ENCODE results near the gene KIF6.
"Not testable (repeated sequence)": the region's sequence is repeated elsewhere in the genome, so short reads cannot be mapped to it uniquely, and the experiment has no call there.

The KIF6 gene

GRCh38 chr6:39724787-39725631 lies at the start of gene KIF6:
KIF6 (minus strand) TSS chr6:39725408; CDS start chr6:39725310, 98 bp downstream.
- DNase-seq = peak; percentile 82

- no peak for DNase-seq
Observed at GRCh38 chr6:39773782-39774181, 48.6 kb upstream of the KIF6 start.

DNA sequence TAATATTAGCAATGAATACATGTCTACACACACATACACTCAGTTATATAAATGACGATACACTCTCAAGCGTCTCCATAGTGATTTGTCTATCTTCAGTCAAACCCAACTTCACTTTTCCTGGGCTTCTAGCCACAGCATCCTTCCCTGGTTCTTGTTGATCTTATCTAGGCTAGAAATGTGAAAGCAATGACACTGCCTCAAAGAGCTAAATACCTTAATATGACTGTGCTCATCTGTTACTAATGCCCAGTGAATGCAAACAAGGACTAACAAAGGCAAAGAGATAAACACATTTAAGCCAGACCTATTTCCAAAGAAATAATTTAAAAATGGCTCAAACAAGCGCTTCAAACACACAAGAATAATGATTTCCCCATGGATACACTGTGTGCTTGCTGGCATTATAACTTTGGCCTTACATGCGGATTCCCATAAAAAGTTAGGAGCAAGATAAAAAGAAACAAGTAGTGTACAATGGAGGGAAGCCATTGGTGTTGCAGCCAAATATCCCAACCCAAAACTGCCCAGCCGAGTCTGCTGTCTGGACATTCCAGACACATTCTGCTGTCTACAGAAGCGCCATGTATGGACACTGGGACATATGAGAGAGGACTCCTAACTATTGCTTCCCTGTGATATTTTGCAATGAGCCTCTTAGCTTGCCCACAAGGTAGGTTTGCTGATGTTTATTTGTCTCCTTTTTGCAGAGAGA lies 47.5 kb upstream of the KIF6 start:
- DNase-seq = no peak

GRCh38 chr6:39770446-39770845 lies 45.2 kb upstream of the KIF6 start:
- DNase-seq = no peak

- no peak for DNase-seq
Observed at GRCh38 chr6:39769012-39769411, 43.8 kb upstream of the KIF6 start.

- no peak for DNase-seq
Observed at GRCh38 chr6:39765508-39766065, 40.4 kb upstream of the KIF6 start.

DNA sequence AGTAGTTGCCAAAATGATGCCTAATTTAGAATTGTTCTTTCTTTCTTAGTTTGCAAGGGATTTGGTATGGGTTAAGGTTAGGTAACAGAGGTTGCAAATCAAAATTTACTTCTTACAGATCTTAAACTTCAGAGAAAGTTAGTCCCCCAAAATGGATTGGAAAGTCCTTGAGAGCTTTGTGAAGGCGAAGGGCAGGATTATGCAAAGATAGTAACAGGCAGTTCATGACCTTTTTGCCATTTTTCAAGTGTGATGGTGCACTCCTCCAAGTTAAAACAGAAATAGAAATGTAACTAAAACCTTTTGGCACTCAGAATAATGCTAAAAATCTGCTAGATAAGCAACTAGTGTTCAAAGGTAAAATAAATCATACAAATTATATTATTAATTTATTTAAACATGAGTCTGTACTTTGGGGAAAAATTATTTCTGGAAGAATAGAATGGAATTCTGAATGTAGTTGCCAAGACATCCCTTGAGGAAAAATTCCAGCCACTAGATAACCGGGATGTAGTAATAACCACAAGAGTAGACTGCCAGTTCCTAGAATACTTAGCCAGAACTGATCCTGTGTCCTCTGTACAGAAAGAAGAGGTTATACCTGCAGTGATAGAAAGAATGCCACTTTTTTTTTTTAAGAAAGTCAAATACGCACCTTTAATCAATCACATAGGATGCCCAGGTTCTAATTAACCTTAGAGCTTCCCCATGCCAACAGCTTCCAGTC lies 35.2 kb upstream of the KIF6 start:
- DNase-seq = no peak

- no peak for DNase-seq
Observed at GRCh38 chr6:39758905-39759605, 33.8 kb upstream of the KIF6 start.

- no peak for DNase-seq
Observed at GRCh38 chr6:39756582-39756981, 31.4 kb upstream of the KIF6 start.

DNA sequence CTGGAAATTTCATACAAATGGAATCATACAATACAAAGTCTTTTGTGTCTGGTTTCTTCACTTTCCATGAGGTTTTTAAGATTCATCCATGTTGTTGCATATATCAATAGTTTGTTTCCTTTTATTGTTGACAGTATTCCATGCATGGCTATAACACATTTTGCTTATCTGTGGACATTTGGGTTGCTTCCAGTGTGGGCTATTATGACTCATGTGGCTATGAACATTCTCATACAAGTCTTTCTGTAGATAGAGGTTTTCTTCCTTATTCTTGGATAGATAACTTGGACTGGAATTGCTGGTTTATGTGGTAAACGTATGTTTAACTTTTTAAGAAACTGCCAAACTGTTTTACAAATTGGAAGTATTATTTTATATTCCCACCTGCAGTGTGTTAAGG lies 30.0 kb upstream of the KIF6 start:
- DNase-seq = no peak

GRCh38 chr6:39754514-39755115 lies 29.4 kb upstream of the KIF6 start:
- no peak for DNase-seq

DNA sequence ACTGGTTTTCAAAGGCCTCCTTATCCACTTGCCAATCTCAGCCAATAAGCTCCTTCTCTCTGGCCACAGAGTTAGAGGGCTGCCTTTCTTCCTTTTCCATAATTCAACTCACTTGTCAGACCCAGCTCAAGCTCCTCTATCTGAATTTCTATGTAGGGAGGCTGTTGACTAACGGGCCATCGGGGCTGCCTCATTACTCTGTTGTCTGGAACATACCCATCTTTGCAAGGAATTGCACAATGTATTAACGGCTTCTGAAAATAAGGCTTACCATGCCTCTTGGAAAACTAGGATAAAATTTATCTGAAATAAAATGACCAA lies 28.5 kb upstream of the KIF6 start:
- no peak for DNase-seq

GRCh38 chr6:39752835-39753724 lies 27.9 kb upstream of the KIF6 start:
- no peak for DNase-seq

DNA sequence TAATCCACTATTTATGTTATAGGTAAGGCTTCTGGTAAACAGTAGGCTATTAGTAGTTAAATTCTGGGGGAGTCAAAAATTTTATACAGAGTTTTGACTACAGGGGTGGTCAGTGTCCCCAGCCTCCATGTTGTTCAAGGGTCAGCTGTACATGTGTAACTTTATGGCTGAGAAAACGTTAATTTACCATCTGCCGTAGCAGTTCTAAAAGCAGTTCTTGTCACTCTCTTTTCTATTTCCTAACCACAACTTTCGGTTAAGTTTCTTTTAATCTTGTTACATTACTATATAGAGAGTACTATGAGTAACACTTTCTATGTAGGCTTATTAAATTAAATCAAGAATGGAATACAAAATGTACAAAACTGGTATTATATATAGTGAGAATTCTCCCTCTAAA lies 21.6 kb upstream of the KIF6 start:
- no peak for DNase-seq

DNA sequence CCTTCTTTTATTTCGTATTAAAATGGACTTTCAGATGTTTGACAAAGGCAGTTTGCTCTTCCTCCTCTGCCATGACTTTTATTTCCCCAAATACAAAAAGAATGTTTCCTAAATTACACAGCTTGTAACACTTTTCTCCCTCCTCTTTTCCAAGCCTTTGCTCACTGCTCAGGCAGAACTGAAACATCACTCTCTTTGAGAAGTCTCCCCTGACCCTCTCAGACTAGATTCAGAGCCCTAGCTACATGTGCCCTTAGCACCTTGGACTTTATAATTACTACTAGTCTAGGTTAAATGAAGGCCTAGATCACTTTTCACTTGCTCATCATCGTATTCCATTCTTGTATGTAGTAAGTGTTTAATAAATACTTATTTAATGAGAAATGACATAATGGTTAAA lies 8.5 kb upstream of the KIF6 start:
- DNase-seq = no peak

GRCh38 chr6:39731565-39731964 lies 6.4 kb upstream of the KIF6 start:
- DNase-seq = no peak

GRCh38 chr6:39729945-39730344 lies 4.7 kb upstream of the KIF6 start:
- DNase-seq = no peak

DNA sequence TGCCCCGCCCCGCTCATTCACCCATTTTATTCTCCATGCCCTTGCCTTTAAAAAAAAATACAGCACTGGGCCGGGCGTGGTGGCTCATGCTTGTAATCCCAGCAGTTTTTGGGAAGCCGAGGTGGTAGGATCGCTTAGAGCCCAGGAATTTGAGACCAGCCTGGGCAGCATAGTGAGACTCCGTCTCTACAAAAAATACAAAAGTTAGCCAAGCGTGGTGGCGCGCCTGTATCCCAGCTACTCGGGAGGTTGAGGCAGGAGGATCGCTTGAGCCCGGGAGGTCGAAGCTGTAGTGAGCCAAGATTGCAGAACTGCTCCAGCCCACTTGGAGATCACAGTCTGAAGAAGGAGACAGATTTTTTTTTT lies 407 bp upstream of the KIF6 start:
- DNase-seq = no peak

DNA sequence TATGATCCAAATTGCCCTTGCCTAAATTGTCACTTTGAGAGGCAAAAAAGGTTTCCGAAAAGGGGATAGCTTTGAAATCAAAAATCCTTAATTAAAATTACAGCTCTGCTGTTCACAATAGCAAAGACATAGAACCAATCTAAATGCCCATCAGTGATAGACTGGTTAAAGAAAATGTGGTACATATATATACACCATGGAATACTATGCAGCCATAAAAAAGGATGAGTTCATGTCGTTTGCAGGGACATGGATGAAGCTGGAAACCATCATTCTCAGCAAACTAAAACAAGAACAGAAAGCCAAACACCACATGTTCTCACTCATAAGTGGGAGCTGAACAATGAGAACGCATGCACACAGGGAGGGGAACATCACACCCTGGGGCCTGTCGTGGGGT lies 1.9 kb downstream of the KIF6 start:
- DNase-seq = not testable (repeated sequence)

GRCh38 chr6:39714802-39715201 lies 10.4 kb downstream of the KIF6 start:
- no peak for DNase-seq

DNA sequence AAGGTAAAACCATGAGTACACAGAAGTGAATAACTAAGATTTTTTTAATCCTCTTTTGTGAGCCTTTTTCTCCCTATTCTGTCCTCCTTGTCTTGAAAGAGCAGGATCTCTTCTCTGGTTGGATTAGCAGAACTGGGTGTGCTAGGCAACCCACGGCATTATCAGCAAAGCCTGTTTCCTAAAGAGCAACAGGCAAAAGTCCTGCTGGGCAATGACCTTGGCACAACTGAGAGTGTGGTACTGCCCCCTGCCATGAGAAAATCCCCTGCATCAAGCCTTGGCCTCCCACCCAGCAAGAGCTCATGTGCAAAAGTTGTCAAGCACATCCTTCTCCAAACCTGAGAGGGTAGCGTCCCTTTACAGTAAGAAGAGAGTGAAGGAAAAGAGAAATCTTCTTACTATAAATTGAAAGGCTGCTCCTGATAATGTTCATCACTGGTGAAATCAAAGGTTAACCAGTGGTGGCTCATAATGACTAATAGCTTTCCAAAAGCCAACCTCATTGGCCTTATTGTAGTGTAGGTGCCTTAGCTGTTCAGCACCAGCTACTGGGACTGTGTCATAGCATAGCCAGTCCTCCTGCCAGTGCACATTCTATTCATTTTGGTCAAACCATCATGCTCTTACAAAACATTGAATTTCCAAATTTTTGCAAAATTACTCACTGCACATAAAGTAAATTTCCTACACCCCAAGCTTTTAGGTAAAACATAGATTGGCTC lies 17.1 kb downstream of the KIF6 start:
- DNase-seq = no peak
